IMR-90 (cell line): ENCODE data around the gene CDK12. TPM values are rescaled to one million over a fixed set of nuclear protein-coding genes. Genes with fewer than 3 reads are reported as not detected.
A peak's percentile ranks its signal among the peaks of the same experiment; 100 is the strongest.

Source experiments
- ATAC-seq: fragments of 200-7000 bp; cut with Tn5 transposase; 2 replicates; pipeline ENCODE4 v1.9.1; 2020; ENCODE audit warnings: low read depth, mild to moderate bottlenecking, moderate library complexity
- BruUV-seq: library from RNA; stranded (reverse); fragments of 400-500 nt; replicated peaks from 2 replicates; lab custom pipeline; 2021; lab: Mats Ljungman, UMichigan
- CTCF ChIA-PET: fragments of 300-600 bp; formaldehyde crosslinking; extraction: SDS; loops from one replicate; lab custom pipeline; 2021; ENCODE audit warnings: antibody characterized with exemption; lab: Yijun Ruan, JAX
- POLR2A ChIA-PET: fragments of 300-600 bp; sonication (Branson Sonifier 250); formaldehyde crosslinking; loops from one replicate; lab custom pipeline; 2022; ENCODE audit warnings: antibody characterized with exemption; ENCODE audit not compliant: unreplicated experiment; lab: Charles Lee
- DNase-seq: peaks from one replicate; pipeline ENCODE4 v3.0.0; 2013
- H2AFZ ChIP-seq: replicated peaks from 2 replicates; pipeline ENCODE3; 2013; ENCODE audit warnings: low read length, mild to moderate bottlenecking; ENCODE audit not compliant: poor library complexity
- H2AK5ac ChIP-seq: 2 replicates; pipeline ENCODE4 v1.6.1; 2013; ENCODE audit warnings: low read depth, low read length, inconsistent platforms
- H2AK9ac ChIP-seq: replicated peaks from 2 replicates; pipeline ENCODE3; 2013; ENCODE audit warnings: mild to moderate bottlenecking, low read depth, low read length, moderate library complexity; ENCODE audit not compliant: poor library complexity
- H2BK120ac ChIP-seq: 2 replicates; pipeline ENCODE4 v1.6.1; 2013; ENCODE audit warnings: low read depth, low read length, inconsistent platforms
- H2BK15ac ChIP-seq: 3 replicates; pipeline ENCODE4 v1.6.1; 2013; ENCODE audit warnings: low read depth, low read length, inconsistent platforms
- H2BK20ac ChIP-seq: 2 replicates; pipeline ENCODE4 v1.6.1; 2013; ENCODE audit warnings: low read depth, mild to moderate bottlenecking, inconsistent platforms, low read length, moderate library complexity
- H2BK5ac ChIP-seq: 2 replicates; pipeline ENCODE4 v1.6.1; 2013; ENCODE audit warnings: mild to moderate bottlenecking, low read depth, low read length, inconsistent platforms; ENCODE audit not compliant: poor library complexity, severe bottlenecking
- H3K14ac ChIP-seq: replicated peaks from 2 replicates; pipeline ENCODE4 v1.6.1; 2013; ENCODE audit warnings: low read depth, low read length, inconsistent platforms
- H3K18ac ChIP-seq: 2 replicates; pipeline ENCODE4 v1.6.1; 2013; ENCODE audit warnings: low read depth, low read length, control low read depth
- H3K23ac ChIP-seq: 2 replicates; pipeline ENCODE4 v1.6.1; 2013; ENCODE audit warnings: low read depth, low read length, inconsistent platforms
- H3K27ac ChIP-seq: 2 replicates; pipeline ENCODE4 v1.5.1; 2013; ENCODE audit warnings: mild to moderate bottlenecking, control low read depth, low read length; ENCODE audit not compliant: insufficient read depth
- H3K27me3 ChIP-seq: 2 replicates; pipeline ENCODE4 v1.6.1; 2013; ENCODE audit warnings: low read length; ENCODE audit not compliant: control insufficient read depth, insufficient read depth
- H3K36me3 ChIP-seq: 2 replicates; pipeline ENCODE4 v1.6.1; 2013; ENCODE audit warnings: low read length, mixed read lengths; ENCODE audit not compliant: control insufficient read depth, insufficient read depth
- H3K4ac ChIP-seq: 2 replicates; pipeline ENCODE4 v1.6.1; 2013; ENCODE audit warnings: low read depth, low read length, inconsistent platforms
- H3K4me1 ChIP-seq: 2 replicates; pipeline ENCODE4 v1.6.1; 2013; ENCODE audit warnings: low read length, mixed read lengths; ENCODE audit not compliant: control insufficient read depth, insufficient read depth
- H3K4me2 ChIP-seq: 2 replicates; pipeline ENCODE4 v1.6.1; 2013; ENCODE audit warnings: low read depth, mild to moderate bottlenecking, control low read depth, low read length, moderate library complexity
- H3K4me3 ChIP-seq: 2 replicates; pipeline ENCODE4 v1.5.1; 2013; ENCODE audit warnings: low read depth, mild to moderate bottlenecking, control low read depth, low read length, moderate library complexity; ENCODE audit not compliant: insufficient read depth
- H3K56ac ChIP-seq: 2 replicates; pipeline ENCODE4 v1.6.1; 2013; ENCODE audit warnings: low read length, inconsistent platforms; ENCODE audit not compliant: insufficient read depth; ENCODE audit errors: extremely low read depth
- H3K79me1 ChIP-seq, 2 experiments: 2 replicates each; pipeline ENCODE4 v1.6.1; 2013; ENCODE audit warnings: low read length in 2 of 2, inconsistent platforms in 1 of 2, low read depth in 1 of 2
- H3K9ac ChIP-seq: 2 replicates; pipeline ENCODE4 v1.6.1; 2013; ENCODE audit warnings: low read depth, low read length, control low read depth
- H3K9me1 ChIP-seq: 2 replicates; pipeline ENCODE4 v1.6.1; 2013; ENCODE audit warnings: low read length, inconsistent platforms; ENCODE audit not compliant: insufficient read depth
- H3K9me3 ChIP-seq: 2 replicates; pipeline ENCODE4 v1.6.1; 2013; ENCODE audit warnings: low read length; ENCODE audit not compliant: control insufficient read depth, insufficient read depth
- H4K20me1 ChIP-seq: 2 replicates; pipeline ENCODE4 v1.6.1; 2013; ENCODE audit warnings: low read length, inconsistent platforms; ENCODE audit not compliant: insufficient read depth
- H4K5ac ChIP-seq: 2 replicates; pipeline ENCODE4 v1.6.1; 2013; ENCODE audit warnings: mild to moderate bottlenecking, low read depth, low read length, control low read depth
- H4K8ac ChIP-seq, 2 experiments: 2 replicates each; pipeline ENCODE4 v1.6.1; 2013; ENCODE audit warnings: low read depth in 2 of 2, low read length in 2 of 2, control low read depth in 1 of 2, inconsistent platforms in 1 of 2
- H4K91ac ChIP-seq: 2 replicates; pipeline ENCODE4 v1.6.1; 2013; ENCODE audit warnings: low read depth, low read length, inconsistent platforms; ENCODE audit not compliant: insufficient read depth
- BHLHE40 ChIP-seq: fragments of 150-350 bp; IDR thresholded peaks from 2 replicates; pipeline ENCODE4 v1.6.1; 2016; ENCODE audit warnings: mild to moderate bottlenecking, low read depth, low read length
- CEBPB ChIP-seq: IDR thresholded peaks from 2 replicates; pipeline ENCODE4 v1.6.1; 2012; ENCODE audit warnings: low read depth, low read length, improper control_type of control experiment
- CHD1 ChIP-seq: IDR thresholded peaks from 2 replicates; pipeline ENCODE4 v1.6.1; 2012; ENCODE audit warnings: low read depth, low read length, improper control_type of control experiment
- CTCF ChIP-seq: conservative IDR thresholded peaks from 2 replicates; pipeline ENCODE4 v1.5.1; 2012; ENCODE audit warnings: mild to moderate bottlenecking, low read depth, low read length, improper control_type of control experiment
- ELK1 ChIP-seq: fragments of 150-350 bp; IDR thresholded peaks from 2 replicates; pipeline ENCODE4 v1.6.1; 2016; ENCODE audit warnings: low read depth, mild to moderate bottlenecking, low read length, moderate library complexity, borderline replicate concordance
- FOS ChIP-seq: fragments of 150-350 bp; IDR thresholded peaks from 2 replicates; pipeline ENCODE4 v1.6.1; 2016; ENCODE audit warnings: low read depth, low read length
- MAFK ChIP-seq: IDR thresholded peaks from 2 replicates; pipeline ENCODE4 v1.6.1; 2012; ENCODE audit warnings: low read depth, low read length, improper control_type of control experiment
- MAZ ChIP-seq: IDR thresholded peaks from 2 replicates; pipeline ENCODE4 v1.6.1; 2012; ENCODE audit warnings: low read depth, mild to moderate bottlenecking, low read length, improper control_type of control experiment, moderate library complexity, borderline replicate concordance
- NFE2L2 ChIP-seq: fragments of 150-350 bp; IDR thresholded peaks from 2 replicates; pipeline ENCODE4 v1.6.1; 2016; ENCODE audit warnings: low read depth, mild to moderate bottlenecking, low read length
- POLR2A ChIP-seq: IDR thresholded peaks from 2 replicates; pipeline ENCODE4 v1.6.1; 2012; ENCODE audit warnings: mild to moderate bottlenecking, low read depth, low read length
- RAD21 ChIP-seq: IDR thresholded peaks from 2 replicates; pipeline ENCODE4 v1.6.1; 2012; ENCODE audit warnings: low read length, improper control_type of control experiment
- RCOR1 ChIP-seq: IDR thresholded peaks from 2 replicates; pipeline ENCODE4 v1.6.1; 2012; ENCODE audit warnings: mild to moderate bottlenecking, low read length, improper control_type of control experiment; ENCODE audit not compliant: insufficient replicate concordance
- RFX5 ChIP-seq: IDR thresholded peaks from 2 replicates; pipeline ENCODE4 v1.8.0; 2012; ENCODE audit warnings: low read depth, mild to moderate bottlenecking, low read length, moderate library complexity
- SMC3 ChIP-seq: fragments of 150-350 bp; IDR thresholded peaks from 2 replicates; pipeline ENCODE4 v1.6.1; 2016; ENCODE audit warnings: low read depth, mild to moderate bottlenecking, antibody characterized with exemption, low read length, moderate library complexity
- USF2 ChIP-seq: fragments of 150-350 bp; IDR thresholded peaks from 2 replicates; pipeline ENCODE4 v1.6.1; 2017; ENCODE audit warnings: mild to moderate bottlenecking, antibody characterized with exemption, low read length, low read depth
- WGBS, 2 experiments: methylation state at CpG; one replicate each; pipeline versions ENCODE4 v1.1.5 to v1.1.7; 2013; ENCODE audit warnings: missing lambda C conversion rate in 2 of 2; ENCODE audit not compliant: insufficient read length in 1 of 2; ENCODE audit errors: extremely low coverage in 2 of 2; 5-methylcytosine and 5-hydroxymethylcytosine counted together
- dilution Hi-C: fragments of 300-500 bp; cut with HindIII; formaldehyde crosslinking; loops from one replicate; pipeline ENCODE4 v1.14.3; 2018; ENCODE audit warnings: low sequenced_read_pairs; ENCODE audit not compliant: unreplicated experiment
- in situ Hi-C: fragments of 300-500 bp; cut with MboI; formaldehyde crosslinking; loops from 3 replicates; pipeline ENCODE4 v1.14.3; 2019; ENCODE audit warnings: low sequenced_read_pairs, inconsistent platforms, mixed read lengths
- intact Hi-C: fragments of 100-400 bp; cut with micrococcal nuclease; formaldehyde crosslinking; loops from 2 replicates; pipeline ENCODE4 v1.10.0; 2022
- polyA plus RNA-seq, 3 experiments: library from polyadenylated mRNA; depleted of rRNA; stranded (reverse); fragments of >200 nt; gene quantifications; 2 replicates each; pipeline ENCODE4 v1.2.3, GENCODE V29; 2012; ENCODE audit warnings: low replicate concordance in 1 of 3
- total RNA-seq: library from RNA; depleted of rRNA; stranded (reverse); fragments of >200 nt; gene quantifications from 2 replicates; pipeline ENCODE4 v1.2.3, GENCODE V29; 2012

Gene CDK12
- total and polyA plus RNA-seq, 2 of the 4 experiments (the other 2 are of a cell fraction): 16.1 to 27.1 TPM

GRCh38 chr17:39547713-39548478 is 86.6 kb downstream of the CDK12 start:
- peaks cover 8% of the 10 kb centered on the region; the same call in 1 of the 2 replicates for H4K20me1 ChIP-seq
- no peak overlapping the region for H2BK15ac ChIP-seq
- BruUV-seq: no TSS peak
- H3K79me1 ChIP-seq: no peaks in the 10 kb centered on the region
- H3K4me1 ChIP-seq: no peaks in the 10 kb centered on the region
- H2BK5ac ChIP-seq: no peak overlapping the region
- ChIA-PET POLR2A (no interaction called here), CTCF (interaction anchor here (0.7 to 1.3 kb wide), 3 partner anchors 9 to 123 kb away, joined by 3 read pairs; no protein-coding TSS in a partner anchor)
- no peak overlapping the region for H4K8ac ChIP-seq
- peak overlapping the region; percentile 18 for H2AFZ ChIP-seq
- H2BK20ac ChIP-seq: no peak overlapping the region
- no peak overlapping the region for H4K91ac ChIP-seq
- H3K9ac ChIP-seq: no peak overlapping the region
- H3K4me2 ChIP-seq: no peak overlapping the region
- TF ChIP-seq MAFK (no peak), SMC3 (peak; percentile 64), MAZ (no peak), USF2 (no peak), ELK1 (no peak), RFX5 (no peak), POLR2A (no peak), CTCF (peak; percentile 84), RCOR1 (no peak), CEBPB (no peak), CHD1 (no peak), BHLHE40 (no peak), FOS (no peak), RAD21 (peak; percentile 77), NFE2L2 (no peak)
- intact Hi-C loops (loop anchor here (1.0 kb wide), 1 partner anchor 75 kb away; no protein-coding TSS in a partner anchor), dilution Hi-C loops (no loop called here), in situ Hi-C loops (no loop called here)
- H2AK5ac ChIP-seq: no peak overlapping the region
- H2BK120ac ChIP-seq: no peak overlapping the region
- H3K9me1 ChIP-seq: no peaks in the 10 kb centered on the region
- no CpG with 5 or more reads among the region's 5 CpGs for WGBS, 2 experiments
- DNase-seq (no peak), ATAC-seq (peak; percentile 86)
- no peak overlapping the region for H3K4me3 ChIP-seq
- peaks cover 22% of the 10 kb centered on the region for H3K36me3 ChIP-seq
- H3K14ac ChIP-seq: no peak overlapping the region
- H3K27ac ChIP-seq: no peak overlapping the region
- H3K4ac ChIP-seq: no peak overlapping the region
- no peak overlapping the region for H3K18ac ChIP-seq
- H4K5ac ChIP-seq: no peak overlapping the region
- no peak overlapping the region for H2AK9ac ChIP-seq
- H3K27me3 ChIP-seq: no peaks in the 10 kb centered on the region
- no peak overlapping the region for H3K56ac ChIP-seq
- no peaks in the 10 kb centered on the region for H3K9me3 ChIP-seq
- no peak overlapping the region for H3K23ac ChIP-seq
